22Rv1 (cell line): ENCODE results near the gene RAB3IL1.

ENCODE experiments used
- ZFX ChIP-seq: fragments of 450-650 bp; IDR thresholded peaks from 2 replicates; pipeline ENCODE4 v1.6.1; 2017; ENCODE audit warnings: antibody characterized with exemption, borderline replicate concordance
- TF ChIP-seq, protein P1 (sequence below): fragments of 450-650 bp; IDR thresholded peaks from 2 replicates; pipeline ENCODE4 v1.5.1; 2017; ENCODE audit warnings: mild to moderate bottlenecking

DNA sequence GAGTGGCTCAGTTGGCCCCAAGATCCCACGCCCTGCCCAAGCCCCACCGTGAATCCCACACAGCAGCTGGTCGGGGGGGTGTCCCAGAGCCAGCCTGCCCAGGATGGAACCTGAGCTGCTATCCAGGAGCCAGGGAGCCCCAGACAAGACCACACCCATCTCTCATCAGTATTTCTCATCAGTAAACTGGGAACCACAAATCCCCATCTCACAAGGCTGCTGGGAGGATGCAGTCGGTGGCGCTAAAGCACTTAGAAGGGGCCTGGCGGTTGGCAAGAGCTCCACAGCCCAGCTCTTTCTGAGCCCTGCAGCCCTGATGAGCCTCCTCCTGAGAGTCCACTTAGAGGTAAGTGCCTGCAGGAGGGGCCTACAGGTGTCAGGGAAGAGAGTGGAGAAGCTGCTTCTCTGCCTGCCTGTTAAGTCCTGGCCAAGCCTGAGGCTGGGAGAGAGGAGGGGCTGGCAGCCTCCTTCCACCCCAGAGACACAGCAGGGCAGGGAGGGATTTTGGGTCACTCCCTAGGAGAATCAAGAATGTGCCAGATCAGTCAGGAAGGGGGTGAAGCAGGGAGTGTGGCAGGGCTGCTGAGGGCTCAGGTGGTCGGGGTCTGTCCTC, 32.1 kb downstream of the RAB3IL1 start:
- TF ChIP-seq, protein P1, sequence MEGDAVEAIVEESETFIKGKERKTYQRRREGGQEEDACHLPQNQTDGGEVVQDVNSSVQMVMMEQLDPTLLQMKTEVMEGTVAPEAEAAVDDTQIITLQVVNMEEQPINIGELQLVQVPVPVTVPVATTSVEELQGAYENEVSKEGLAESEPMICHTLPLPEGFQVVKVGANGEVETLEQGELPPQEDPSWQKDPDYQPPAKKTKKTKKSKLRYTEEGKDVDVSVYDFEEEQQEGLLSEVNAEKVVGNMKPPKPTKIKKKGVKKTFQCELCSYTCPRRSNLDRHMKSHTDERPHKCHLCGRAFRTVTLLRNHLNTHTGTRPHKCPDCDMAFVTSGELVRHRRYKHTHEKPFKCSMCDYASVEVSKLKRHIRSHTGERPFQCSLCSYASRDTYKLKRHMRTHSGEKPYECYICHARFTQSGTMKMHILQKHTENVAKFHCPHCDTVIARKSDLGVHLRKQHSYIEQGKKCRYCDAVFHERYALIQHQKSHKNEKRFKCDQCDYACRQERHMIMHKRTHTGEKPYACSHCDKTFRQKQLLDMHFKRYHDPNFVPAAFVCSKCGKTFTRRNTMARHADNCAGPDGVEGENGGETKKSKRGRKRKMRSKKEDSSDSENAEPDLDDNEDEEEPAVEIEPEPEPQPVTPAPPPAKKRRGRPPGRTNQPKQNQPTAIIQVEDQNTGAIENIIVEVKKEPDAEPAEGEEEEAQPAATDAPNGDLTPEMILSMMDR = no peak
- TF ChIP-seq ZFX = no peak
